ENCODE data around the gene MAP4K4.
"Not testable (repeated sequence)": the region's sequence is repeated elsewhere in the genome, so short reads cannot be mapped to it uniquely, and the experiment has no call there.

The MAP4K4 gene

DNA sequence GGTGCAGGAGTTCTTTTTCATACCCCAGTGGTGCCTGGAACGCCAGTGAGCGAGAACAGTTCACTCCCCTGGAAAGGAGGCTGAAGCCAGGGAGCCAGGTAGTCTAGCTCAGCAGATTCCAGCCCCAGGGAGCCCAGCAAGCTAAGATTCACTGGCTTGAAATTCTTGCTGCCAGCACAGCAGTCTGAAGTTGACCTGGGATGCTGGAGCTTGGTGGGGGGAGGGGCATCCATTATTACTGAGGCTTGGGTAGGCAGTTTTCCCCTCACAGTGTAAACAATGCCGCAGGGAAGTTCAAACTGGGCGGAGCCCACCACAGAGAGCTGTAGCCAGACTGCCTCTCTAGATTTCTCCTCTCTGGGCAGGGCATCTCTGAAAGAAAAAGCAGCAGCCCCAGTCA lies 238.3 kb downstream of the MAP4K4 start:
- DNase-seq: not testable (repeated sequence)

DNA sequence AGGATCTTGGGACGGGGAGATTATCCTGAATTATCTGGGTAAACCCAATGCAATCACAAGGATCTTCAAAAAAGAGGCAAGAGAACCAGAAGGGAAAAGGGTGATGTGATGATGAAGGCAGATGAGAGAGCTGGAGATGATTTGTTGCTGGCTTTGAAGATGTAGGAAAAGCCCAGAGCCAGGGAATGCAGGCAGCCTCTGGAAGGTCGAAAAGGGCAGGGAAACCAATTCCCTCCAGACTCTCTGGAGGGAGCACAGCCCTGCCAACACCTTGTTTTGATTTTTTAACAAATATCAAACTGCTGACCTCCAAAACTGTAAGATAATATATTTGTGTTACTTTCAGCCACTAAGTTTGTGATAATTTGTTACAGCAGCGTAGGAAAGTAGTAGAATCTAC lies 245.3 kb downstream of the MAP4K4 start:
- DNase-seq: no peak

All from NCI-H2029 treated with DMSO at 0.1 percent for 48 hours (cell line).